Neuron (in vitro differentiated cells): ENCODE measurements around the gene SBSN.

Source experiments
- H2AFZ ChIP-seq: one replicate; pipeline ENCODE4 v1.6.1; 2013; ENCODE audit warnings: low read depth, mild to moderate bottlenecking, inconsistent platforms, low read length, moderate library complexity
- H3K27me3 ChIP-seq: one replicate; pipeline ENCODE4 v1.6.1; 2013; ENCODE audit warnings: low read length; ENCODE audit not compliant: insufficient read depth
- H3K36me3 ChIP-seq: one replicate; pipeline ENCODE4 v1.6.1; 2013; ENCODE audit warnings: low read length; ENCODE audit not compliant: insufficient read depth
- H3K4me1 ChIP-seq: one replicate; pipeline ENCODE4 v1.6.1; 2013; ENCODE audit warnings: low read length; ENCODE audit not compliant: insufficient read depth
- H3K4me3 ChIP-seq: 2 replicates; pipeline ENCODE4 v1.5.1; 2013; ENCODE audit warnings: mild to moderate bottlenecking, low read length, moderate library complexity
- H3K9me3 ChIP-seq: one replicate; pipeline ENCODE4 v1.6.1; 2013; ENCODE audit warnings: low read length

The SBSN gene

DNA sequence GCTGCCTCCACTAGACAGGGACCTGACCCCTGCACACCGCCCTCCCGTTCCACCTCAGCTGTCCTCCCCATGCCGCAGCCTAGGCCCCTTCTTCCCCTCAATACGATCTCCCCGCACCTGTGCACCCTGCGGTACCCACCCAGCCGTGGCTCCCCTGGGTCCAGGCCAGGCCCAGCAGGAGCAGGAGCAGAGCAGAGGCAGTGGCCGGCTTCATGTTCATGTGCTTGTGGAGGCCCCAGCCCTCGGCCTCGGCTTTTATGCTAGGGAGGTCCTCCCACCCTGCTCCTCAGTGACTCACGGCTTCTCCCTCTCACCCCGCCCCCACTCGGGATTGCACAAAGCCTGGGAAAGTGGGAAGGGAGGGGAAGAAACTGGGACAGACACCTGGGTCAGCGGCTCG, 26.4 kb downstream of the SBSN start:
- Histone ChIP-seq H2AFZ (no peak overlapping the region), H3K9me3 (no peaks in the 10 kb centered on the region), H3K4me3 (no peak overlapping the region), H3K27me3 (peaks cover 36% of the 10 kb centered on the region), H3K36me3 (no peaks in the 10 kb centered on the region), H3K4me1 (no peaks in the 10 kb centered on the region)

- Histone ChIP-seq H3K36me3 (no peaks in the 10 kb centered on the region), H3K27me3 (peaks cover 28% of the 10 kb centered on the region), H3K4me3 (no peak overlapping the region), H2AFZ (no peak overlapping the region), H3K4me1 (no peaks in the 10 kb centered on the region), H3K9me3 (no peaks in the 10 kb centered on the region)
Measured at GRCh38 chr19:35500611-35501010, 27.5 kb downstream of the SBSN start.

GRCh38 chr19:35498984-35499527, 29.1 kb downstream of the SBSN start:
- H3K4me3 ChIP-seq: no peak overlapping the region
- peaks cover 24% of the 10 kb centered on the region for H3K27me3 ChIP-seq
- H3K9me3 ChIP-seq: no peaks in the 10 kb centered on the region
- H3K4me1 ChIP-seq: no peaks in the 10 kb centered on the region
- no peaks in the 10 kb centered on the region for H3K36me3 ChIP-seq
- H2AFZ ChIP-seq: no peak overlapping the region

- Histone ChIP-seq H2AFZ (no peak overlapping the region), H3K4me1 (no peaks in the 10 kb centered on the region), H3K36me3 (no peaks in the 10 kb centered on the region), H3K4me3 (no peak overlapping the region), H3K27me3 (peaks cover 29% of the 10 kb centered on the region), H3K9me3 (no peaks in the 10 kb centered on the region)
Measured at GRCh38 chr19:35498220-35498619, 29.9 kb downstream of the SBSN start.

- Histone ChIP-seq H3K4me1 (no peaks in the 10 kb centered on the region), H3K36me3 (no peaks in the 10 kb centered on the region)
Measured at GRCh38 chr19:35497406-35497805, 30.7 kb downstream of the SBSN start.

GRCh38 chr19:35495107-35496064, 32.7 kb downstream of the SBSN start:
- H2AFZ ChIP-seq: no peak overlapping the region
- no peaks in the 10 kb centered on the region for H3K36me3 ChIP-seq
- H3K4me3 ChIP-seq: no peak overlapping the region
- H3K9me3 ChIP-seq: no peaks in the 10 kb centered on the region
- H3K27me3 ChIP-seq: peaks cover 24% of the 10 kb centered on the region
- no peaks in the 10 kb centered on the region for H3K4me1 ChIP-seq

More at GRCh38 chr19:35497406-35497805, 30.7 kb downstream of the SBSN start:
- H2AFZ ChIP-seq: no peak overlapping the region
- H3K4me3 ChIP-seq: no peak overlapping the region
- peaks cover 34% of the 10 kb centered on the region for H3K27me3 ChIP-seq
- no peaks in the 10 kb centered on the region for H3K9me3 ChIP-seq

- Histone ChIP-seq H3K36me3 (no peaks in the 10 kb centered on the region), H2AFZ (no peak overlapping the region), H3K9me3 (no peaks in the 10 kb centered on the region), H3K27me3 (peaks cover 24% of the 10 kb centered on the region), H3K4me3 (no peak overlapping the region), H3K4me1 (no peaks in the 10 kb centered on the region)
Measured at GRCh38 chr19:35493971-35494370, 34.1 kb downstream of the SBSN start.

DNA sequence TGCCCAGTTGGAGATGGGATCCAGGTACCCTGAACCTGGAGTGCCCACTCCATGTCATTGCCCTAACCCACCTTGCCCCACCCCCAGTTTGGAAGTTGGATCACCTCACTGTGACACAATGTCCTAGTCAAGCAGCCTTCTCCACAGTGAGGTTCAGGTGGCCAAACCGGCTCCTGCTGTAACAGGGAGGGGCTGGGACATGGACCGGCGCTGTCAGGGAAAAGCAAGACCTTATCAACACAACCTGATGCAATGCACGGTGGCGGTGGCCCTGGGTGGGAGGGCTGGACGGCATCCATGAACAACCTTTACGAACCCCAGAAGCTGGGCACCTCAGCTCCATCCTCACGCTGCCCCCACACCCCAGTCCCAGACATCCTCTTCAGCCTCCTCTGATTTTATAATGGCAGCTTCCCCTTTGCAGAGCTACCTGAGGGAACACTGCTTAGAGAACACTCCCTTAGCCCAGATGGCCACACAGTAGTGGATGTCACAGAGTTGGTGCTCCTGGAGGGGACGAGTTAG, 36.2 kb downstream of the SBSN start:
- Histone ChIP-seq H3K4me3 (no peak overlapping the region), H3K9me3 (no peaks in the 10 kb centered on the region), H3K27me3 (peaks cover 37% of the 10 kb centered on the region), H3K36me3 (no peaks in the 10 kb centered on the region), H2AFZ (no peak overlapping the region), H3K4me1 (no peaks in the 10 kb centered on the region)

- Histone ChIP-seq H3K27me3 (peaks cover 37% of the 10 kb centered on the region), H3K9me3 (no peaks in the 10 kb centered on the region), H3K36me3 (no peaks in the 10 kb centered on the region), H2AFZ (no peak within 1 kb of the TSS), H3K4me1 (no peaks in the 10 kb centered on the region), H3K4me3 (no peak within 1 kb of the TSS)
Measured at GRCh38 chr19:35490364-35490763, 37.7 kb downstream of the SBSN start, which contains the start of gene KRTDAP. TSS of gene KRTDAP (minus strand) at chr19:35490464. CDS start at chr19:35490442, 22 bp downstream.

DNA sequence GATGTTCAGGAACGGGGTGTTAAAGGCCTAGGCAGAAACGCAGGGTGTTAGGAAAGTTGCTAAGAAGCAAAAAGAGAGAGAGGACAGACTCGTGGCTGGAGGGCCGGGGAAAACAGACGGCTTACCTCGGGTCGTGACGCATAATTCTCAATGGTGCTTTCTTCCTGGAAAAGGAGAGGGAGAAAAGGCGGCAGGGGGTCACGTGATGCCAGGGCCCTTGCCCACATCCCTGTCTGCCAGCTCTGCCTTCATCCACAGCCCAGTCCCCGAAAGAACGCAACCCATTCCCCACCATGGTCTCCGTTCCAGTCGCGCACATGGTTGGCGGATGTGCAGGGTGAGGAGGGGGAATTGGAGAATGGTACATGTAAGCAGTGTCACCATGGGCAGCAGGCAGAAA, 39.4 kb downstream of the SBSN start:
- H3K4me1 ChIP-seq: no peaks in the 10 kb centered on the region
- no peaks in the 10 kb centered on the region for H3K36me3 ChIP-seq
- no peak overlapping the region for H2AFZ ChIP-seq
- H3K27me3 ChIP-seq: peaks cover 30% of the 10 kb centered on the region
- H3K4me3 ChIP-seq: no peak overlapping the region
- no peaks in the 10 kb centered on the region for H3K9me3 ChIP-seq

DNA sequence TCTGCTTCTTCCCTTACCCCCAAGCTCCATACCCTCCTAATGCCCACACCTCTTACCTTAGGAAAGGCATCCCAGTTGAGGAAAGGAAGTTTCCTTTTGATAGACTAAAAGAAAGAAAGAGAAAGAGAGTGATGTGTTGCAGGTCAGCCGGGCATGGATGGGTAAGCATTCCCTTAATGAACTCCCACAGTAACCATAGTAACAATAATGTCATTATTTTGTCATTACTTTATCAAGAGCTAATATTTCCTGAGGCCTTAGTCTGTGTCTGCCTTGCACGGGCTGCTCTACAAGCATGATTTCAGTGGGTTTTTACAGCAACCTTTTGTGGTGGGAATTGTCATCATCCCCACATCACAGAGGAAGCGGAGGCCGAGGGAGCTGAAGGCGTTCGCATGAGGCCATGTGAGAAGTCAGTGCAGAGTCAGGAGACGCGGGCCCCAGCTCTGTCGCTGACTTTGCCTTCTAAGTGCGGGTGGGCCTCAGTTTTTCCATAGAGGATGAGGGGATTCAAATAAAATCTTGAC, 40.4 kb downstream of the SBSN start:
- H3K9me3 ChIP-seq: no peaks in the 10 kb centered on the region
- no peaks in the 10 kb centered on the region for H3K36me3 ChIP-seq
- no peak overlapping the region for H3K4me3 ChIP-seq
- H2AFZ ChIP-seq: no peak overlapping the region
- peaks cover 25% of the 10 kb centered on the region for H3K27me3 ChIP-seq
- H3K4me1 ChIP-seq: no peaks in the 10 kb centered on the region

DNA sequence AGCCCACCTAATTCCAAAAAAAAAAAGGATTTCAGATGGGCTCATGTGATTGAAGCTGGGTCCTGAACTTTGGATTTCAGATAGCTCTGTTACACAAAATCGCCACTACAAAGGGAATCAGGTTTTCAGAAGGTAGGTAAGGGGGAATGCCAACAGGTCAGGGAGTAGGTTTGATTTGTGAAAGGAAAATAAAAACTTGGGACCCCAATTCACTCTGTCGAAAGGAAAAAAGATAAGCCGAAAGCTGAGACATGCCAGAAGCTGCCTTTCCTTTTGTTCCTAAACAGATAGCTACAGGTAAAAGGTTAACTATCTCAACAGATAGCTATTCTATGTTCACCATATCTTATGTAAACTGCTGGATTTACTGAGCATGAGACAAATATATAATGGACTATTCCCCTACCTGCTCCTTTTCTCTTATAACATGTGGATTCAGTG, 41.8 kb downstream of the SBSN start:
- Histone ChIP-seq H3K27me3 (peaks cover 25% of the 10 kb centered on the region), H2AFZ (no peak overlapping the region), H3K4me3 (no peak overlapping the region), H3K4me1 (no peaks in the 10 kb centered on the region), H3K36me3 (no peaks in the 10 kb centered on the region), H3K9me3 (no peaks in the 10 kb centered on the region)
